HG03571 (cell line): ENCODE results near the gene BCL11A.

Source experiments
- ATAC-seq: cut with Tn5 transposase; IDR thresholded peaks from one replicate; pipeline ENCODE4 v1.9.1; 2021; ENCODE audit not compliant: unreplicated experiment

Gene BCL11A

GRCh38 chr2:60509066-60509465 is 44.4 kb downstream of the BCL11A start:
- ATAC-seq = no peak

GRCh38 chr2:60508339-60508917 is 45.0 kb downstream of the BCL11A start:
- ATAC-seq = no peak

GRCh38 chr2:60507211-60507965 is 46.1 kb downstream of the BCL11A start:
- no peak for ATAC-seq

- ATAC-seq = no peak
Measured at GRCh38 chr2:60505880-60506260, 47.6 kb downstream of the BCL11A start.

GRCh38 chr2:60505240-60505879 is 48.1 kb downstream of the BCL11A start:
- no peak for ATAC-seq

- no peak for ATAC-seq
Measured at GRCh38 chr2:60504049-60504448, 49.4 kb downstream of the BCL11A start.

- no peak for ATAC-seq
Measured at GRCh38 chr2:60502144-60502543, 51.3 kb downstream of the BCL11A start.

- ATAC-seq = no peak
Measured at GRCh38 chr2:60500861-60501260, 52.6 kb downstream of the BCL11A start.

- ATAC-seq = no peak
Measured at GRCh38 chr2:60499651-60500265, 53.7 kb downstream of the BCL11A start.

- ATAC-seq = no peak
Measured at GRCh38 chr2:60498816-60499429, 54.5 kb downstream of the BCL11A start.

- ATAC-seq = no peak
Measured at GRCh38 chr2:60498127-60498815, 55.2 kb downstream of the BCL11A start.

- no peak for ATAC-seq
Measured at GRCh38 chr2:60497500-60497899, 56.0 kb downstream of the BCL11A start.

GRCh38 chr2:60496956-60497355 is 56.5 kb downstream of the BCL11A start:
- no peak for ATAC-seq

- no peak for ATAC-seq
Measured at GRCh38 chr2:60496475-60496874, 57.0 kb downstream of the BCL11A start.

GRCh38 chr2:60495041-60495625 is 58.3 kb downstream of the BCL11A start:
- no peak for ATAC-seq

GRCh38 chr2:60493804-60494387 is 59.6 kb downstream of the BCL11A start:
- ATAC-seq = no peak

GRCh38 chr2:60492548-60492947 is 60.9 kb downstream of the BCL11A start:
- ATAC-seq = no peak

GRCh38 chr2:60490848-60491247 is 62.6 kb downstream of the BCL11A start:
- ATAC-seq = no peak

- no peak for ATAC-seq
Measured at GRCh38 chr2:60490441-60490840, 63.0 kb downstream of the BCL11A start.

- no peak for ATAC-seq
Measured at GRCh38 chr2:60489289-60489688, 64.2 kb downstream of the BCL11A start.
